IMR-90 (cell line): ENCODE data around the gene FUT7.

Source experiments
- CTCF ChIP-seq: conservative IDR thresholded peaks from 2 replicates; pipeline ENCODE4 v1.5.1; 2012; ENCODE audit warnings: mild to moderate bottlenecking, low read depth, low read length, improper control_type of control experiment
- MAFK ChIP-seq: IDR thresholded peaks from 2 replicates; pipeline ENCODE4 v1.6.1; 2012; ENCODE audit warnings: low read depth, low read length, improper control_type of control experiment
- RAD21 ChIP-seq: IDR thresholded peaks from 2 replicates; pipeline ENCODE4 v1.6.1; 2012; ENCODE audit warnings: low read length, improper control_type of control experiment

- TF ChIP-seq CTCF = no peak
- no peak for TF ChIP-seq RAD21
- no peak for TF ChIP-seq MAFK
These were observed 970 bp upstream of the FUT7 start for GRCh38 chr9:137032858-137033257.
